ENCODE measurements around the gene CYRIA.

DNA sequence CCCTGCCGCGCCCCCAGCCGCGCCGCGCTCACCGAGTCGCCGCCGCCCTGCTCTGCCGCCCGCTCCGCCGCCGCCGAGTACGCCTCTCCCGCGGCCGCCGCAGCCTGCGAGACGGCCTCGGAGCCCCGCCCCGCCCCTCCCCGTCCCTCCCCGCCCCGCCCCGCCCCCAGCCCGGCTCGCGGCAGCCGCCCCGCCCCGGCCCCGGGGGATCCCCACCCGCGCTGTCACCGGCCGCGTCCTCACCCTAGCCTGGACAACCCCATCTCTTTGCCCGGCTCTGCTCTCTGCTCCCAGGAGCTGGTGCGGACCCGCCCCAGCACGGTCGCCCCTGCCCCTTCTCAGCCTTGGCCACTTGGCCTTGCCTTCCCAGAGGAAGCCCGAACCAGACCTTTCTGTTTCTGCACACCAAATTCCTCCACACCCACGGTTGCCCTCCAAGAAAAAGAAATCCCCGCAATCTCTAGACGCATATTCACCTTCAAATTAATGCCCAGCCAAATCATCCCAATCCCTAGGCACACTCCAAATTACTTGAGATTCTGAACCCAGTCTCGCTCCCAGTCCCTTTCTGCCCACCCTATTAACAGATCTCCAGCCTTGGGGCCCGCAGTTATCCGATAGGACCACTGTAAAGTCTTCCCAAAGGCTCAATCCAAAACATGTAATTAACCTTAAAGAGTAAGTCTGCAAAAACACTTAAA lies at the start of gene CYRIA:
- TF ChIP-seq, protein P1, sequence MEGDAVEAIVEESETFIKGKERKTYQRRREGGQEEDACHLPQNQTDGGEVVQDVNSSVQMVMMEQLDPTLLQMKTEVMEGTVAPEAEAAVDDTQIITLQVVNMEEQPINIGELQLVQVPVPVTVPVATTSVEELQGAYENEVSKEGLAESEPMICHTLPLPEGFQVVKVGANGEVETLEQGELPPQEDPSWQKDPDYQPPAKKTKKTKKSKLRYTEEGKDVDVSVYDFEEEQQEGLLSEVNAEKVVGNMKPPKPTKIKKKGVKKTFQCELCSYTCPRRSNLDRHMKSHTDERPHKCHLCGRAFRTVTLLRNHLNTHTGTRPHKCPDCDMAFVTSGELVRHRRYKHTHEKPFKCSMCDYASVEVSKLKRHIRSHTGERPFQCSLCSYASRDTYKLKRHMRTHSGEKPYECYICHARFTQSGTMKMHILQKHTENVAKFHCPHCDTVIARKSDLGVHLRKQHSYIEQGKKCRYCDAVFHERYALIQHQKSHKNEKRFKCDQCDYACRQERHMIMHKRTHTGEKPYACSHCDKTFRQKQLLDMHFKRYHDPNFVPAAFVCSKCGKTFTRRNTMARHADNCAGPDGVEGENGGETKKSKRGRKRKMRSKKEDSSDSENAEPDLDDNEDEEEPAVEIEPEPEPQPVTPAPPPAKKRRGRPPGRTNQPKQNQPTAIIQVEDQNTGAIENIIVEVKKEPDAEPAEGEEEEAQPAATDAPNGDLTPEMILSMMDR (conservative IDR thresholded peaks at IDR 0.05; ENCODE audit: low read depth, low read length): no peak
- no peak for TF ChIP-seq EZH2 (IDR thresholded peaks at IDR 0.05; ENCODE audit: borderline replicate concordance, low read depth, low read length, poor library complexity, severe bottlenecking)
